Amygdala (tissue), 56 donors: Measurements from ENCODE around the gene PAQR7.

Experiments
- DNase-seq, 56 donors: peaks; one replicate each; lab custom pipeline; 2025; lab: John Stamatoyannopoulos, UW

The PAQR7 gene

DNA sequence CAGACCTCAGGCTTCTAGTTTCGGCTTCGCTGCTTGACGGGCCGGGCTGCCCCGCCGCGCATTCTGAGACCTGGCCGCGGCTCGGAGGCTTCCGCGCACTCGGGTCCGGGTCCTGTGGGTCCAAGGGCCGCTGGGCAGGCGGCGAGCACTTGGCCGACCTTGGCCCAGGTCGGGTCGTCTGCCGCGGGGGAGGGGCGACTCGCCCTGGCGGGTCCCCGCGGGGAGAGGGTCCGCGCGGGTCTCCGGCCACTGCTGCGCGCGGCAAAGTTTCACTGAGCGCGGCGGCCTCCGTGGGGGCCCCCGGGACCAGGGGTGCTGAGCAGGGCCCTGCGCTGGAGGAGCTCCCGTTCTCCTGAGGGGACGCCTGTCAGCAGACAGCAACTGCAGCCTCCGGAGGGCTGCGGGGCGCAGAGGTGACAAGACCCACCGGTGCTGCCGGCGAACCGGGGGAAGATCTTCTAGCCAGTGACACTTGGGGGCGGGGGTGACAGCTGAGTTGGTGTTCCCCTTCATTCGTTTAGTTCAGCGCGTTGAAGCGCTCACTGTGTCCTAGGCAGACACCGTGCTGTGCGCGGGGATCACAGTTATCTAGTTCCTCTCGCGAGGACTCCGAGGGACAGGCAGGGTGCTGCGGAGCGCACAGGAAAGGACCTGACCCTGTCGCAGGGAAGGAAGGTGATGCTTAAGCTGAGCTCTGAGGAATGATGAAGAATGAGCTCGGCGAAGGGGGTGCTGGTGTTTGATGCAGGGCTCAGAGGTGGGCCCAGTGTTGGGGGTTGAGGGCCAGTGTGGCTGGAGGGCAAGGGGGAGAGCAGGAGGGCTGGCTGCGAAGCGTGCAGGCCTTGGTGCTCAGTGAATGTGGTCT lies 55.0 kb downstream of the PAQR7 start:
- DNase-seq = peak in 3 of 56 donors; percentile 28 to 49 (median 48)

DNA sequence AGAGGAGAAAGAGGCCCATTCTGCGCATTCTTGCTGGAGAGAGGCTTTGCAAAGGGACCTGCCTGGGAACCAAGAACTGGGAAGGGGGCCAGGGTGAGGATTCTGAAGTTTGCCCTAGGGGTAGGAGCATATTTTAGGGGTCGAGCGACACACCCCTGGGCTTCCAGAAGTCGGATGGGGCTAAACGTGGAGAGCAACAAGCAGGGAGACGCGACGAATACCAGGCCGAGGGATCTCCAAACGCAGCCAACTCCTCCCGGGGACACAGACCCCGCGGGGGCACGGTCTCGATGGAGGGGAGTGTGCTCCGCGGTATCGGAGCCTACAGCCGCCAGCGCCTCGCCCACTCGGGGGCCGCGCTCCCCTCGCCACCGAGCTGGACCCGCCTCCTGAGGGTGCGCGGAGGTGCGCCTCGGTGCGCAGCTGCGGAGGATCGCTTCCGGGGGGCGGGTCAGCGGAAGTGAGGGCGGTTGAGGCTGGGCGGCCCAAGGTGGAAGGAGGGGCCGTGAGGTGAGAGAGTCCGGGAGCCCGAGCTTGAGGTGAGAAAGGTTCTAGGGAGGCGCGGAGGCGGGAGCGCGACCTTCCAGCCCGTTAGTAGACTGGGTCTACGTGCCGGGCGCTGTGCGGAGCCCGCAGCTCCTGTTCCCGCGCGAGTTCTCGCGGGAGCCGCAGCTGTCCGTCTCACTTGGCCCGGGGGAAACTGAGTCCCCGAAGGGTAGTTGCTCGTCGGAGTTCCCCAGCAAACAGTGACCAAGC lies 55.8 kb downstream of the PAQR7 start, which contains the start of gene MTFR1L:
Gene MTFR1L (plus strand): TSS at position 464 of the 756 bp plus-strand sequence. CDS start 3,151 bp downstream, outside the sequence.
- DNase-seq = peak; percentile 36 to 90 (median 76)

DNA sequence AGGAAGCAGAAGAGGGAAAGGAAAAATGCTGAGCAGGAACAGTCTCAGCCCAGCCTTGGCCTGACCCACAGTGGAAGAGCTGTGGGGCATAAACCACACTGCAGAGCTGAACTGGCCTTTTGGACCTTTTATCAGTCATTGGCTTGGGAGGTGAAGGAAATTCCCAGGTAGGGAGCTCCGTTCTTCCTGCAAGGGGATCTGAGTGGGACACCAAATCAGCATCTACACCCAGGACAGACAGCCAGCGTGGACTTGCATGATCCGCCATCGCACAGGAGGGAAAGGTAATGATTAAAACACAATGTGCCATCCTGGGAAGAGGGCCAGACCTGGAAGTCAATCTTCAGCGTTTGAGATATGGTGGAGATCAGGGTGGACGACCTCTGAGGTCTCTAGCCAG lies 56.9 kb downstream of the PAQR7 start:
- DNase-seq = no peak

DNA sequence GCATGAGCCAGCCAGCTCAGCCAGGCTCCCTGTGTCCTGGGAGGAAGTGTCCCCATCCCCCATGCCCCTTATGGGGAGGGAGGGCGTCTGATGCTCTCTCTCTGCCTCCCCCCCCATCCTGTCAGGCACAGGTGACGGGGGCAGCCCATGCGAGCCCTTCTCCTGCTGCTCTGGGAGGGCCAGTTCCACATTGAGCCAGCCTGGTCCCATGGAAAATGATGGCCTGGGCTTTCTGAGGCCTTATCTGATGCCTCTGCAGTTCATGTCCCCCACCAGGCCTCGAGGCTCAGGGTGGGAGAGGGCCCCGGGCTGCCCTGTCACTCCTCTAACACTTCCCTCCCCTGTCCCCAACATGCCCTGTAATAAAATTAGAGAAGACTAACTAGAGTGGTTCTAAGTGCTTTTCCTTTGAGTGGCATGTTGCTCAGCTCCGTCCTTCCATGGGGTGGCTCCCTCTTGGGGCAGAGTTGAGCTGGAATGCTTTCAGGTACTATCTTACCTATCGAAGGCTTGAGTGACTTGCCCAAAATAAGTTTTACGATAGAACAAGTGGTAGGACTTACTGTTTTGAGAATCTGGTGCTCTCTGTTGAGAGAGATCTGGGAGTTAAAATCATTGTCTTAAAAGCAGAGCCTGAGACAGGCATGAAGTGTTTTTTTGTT lies 57.5 kb downstream of the PAQR7 start:
- DNase-seq = no peak

DNA sequence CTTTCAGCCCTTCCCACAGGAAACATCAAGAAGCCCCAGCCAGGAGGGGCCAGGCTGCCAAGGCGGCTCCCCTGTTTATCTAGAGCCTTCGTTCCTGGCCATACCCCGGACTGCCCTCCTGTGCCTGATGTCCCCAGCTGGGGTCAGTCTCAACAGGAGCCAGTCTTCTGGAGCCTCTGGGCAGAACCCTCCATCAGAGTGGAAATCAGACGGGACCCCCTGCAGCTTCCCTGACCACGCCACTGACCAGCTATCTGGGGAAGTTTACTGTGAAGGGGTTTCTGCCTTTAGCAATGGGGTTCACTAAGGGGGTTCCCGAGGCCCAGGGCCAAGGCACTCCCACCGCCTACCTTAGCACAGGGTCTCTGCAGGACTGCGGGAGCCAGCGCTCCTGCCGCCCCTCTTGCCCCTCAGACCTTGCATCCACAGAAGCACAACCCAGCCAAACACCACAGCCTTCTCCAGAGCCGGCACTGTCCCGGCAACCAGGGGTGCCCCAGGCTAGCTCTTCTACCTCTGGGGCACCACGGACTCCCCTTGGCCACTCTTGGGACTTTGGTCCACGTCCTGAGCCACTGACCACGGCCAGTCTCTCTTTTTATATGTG lies 59.3 kb downstream of the PAQR7 start:
- DNase-seq = no peak

DNA sequence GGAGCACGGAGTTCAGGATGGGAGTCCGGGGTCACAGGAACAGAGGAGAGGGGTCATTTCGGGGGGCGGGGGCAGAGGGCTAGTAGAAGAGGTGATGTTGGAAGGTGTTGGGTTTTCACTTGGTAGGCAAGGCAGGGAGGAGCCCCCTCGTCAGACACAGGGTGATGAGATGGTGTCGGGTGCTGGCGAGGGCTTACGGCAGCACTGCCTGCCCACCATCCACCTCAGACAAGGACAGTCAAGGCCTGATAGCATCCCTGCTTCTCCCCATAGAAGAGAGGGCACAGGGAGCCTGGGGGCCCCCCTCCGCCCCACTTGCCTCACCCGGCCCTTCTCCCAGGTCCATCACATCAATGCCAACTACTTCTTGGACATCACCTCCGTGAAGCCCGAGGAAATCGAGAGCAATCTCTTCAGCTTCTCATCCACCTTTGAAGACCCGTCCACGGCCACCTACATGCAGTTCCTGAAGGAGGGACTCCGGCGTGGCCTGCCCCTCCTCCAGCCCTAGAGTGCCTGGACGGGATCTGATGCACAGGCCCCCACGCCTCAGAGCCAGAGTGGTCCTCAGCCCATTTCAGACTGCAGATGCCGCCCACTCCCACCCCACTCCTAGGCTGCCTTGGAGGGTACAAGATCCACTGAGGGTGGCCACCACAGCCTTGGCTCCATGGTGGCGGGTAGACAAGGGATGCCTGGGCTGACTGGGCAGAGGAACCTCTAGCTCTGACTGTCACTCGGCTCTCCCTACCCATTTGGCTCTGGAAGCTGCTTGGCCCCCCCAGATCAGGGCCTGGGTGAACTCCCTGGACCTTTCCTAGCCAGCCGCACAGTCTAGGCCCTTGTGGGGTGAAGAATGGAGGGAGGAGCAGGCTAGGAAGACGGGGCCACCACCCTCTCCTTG lies 60.0 kb downstream of the PAQR7 start:
- DNase-seq = no peak

DNA sequence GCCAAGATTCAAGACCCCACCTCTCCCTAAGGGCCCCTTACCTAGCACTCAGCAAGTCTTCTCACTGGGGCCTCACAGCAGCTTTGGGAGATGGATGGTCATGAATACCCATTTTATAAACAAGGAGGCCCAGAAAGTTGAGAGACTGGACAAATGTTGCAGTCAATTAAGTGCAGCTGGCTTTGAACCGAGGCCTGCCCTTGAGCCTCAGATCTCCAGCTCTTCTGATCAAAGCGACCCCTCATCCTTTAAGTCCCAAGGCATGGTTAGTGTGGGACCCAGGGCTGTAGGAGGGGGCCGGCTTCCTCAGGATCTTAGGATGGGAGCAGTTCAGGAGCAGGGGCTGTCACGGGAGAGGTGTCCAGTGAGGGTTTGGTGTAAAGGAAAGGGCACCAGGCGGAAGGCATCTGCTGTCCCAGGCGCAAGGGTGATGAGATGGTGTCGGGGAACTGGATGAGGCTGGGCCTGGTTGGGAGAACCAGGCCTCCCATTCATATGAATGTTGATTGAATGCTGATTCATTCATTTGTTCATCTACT lies 60.9 kb downstream of the PAQR7 start:
- no peak for DNase-seq

DNA sequence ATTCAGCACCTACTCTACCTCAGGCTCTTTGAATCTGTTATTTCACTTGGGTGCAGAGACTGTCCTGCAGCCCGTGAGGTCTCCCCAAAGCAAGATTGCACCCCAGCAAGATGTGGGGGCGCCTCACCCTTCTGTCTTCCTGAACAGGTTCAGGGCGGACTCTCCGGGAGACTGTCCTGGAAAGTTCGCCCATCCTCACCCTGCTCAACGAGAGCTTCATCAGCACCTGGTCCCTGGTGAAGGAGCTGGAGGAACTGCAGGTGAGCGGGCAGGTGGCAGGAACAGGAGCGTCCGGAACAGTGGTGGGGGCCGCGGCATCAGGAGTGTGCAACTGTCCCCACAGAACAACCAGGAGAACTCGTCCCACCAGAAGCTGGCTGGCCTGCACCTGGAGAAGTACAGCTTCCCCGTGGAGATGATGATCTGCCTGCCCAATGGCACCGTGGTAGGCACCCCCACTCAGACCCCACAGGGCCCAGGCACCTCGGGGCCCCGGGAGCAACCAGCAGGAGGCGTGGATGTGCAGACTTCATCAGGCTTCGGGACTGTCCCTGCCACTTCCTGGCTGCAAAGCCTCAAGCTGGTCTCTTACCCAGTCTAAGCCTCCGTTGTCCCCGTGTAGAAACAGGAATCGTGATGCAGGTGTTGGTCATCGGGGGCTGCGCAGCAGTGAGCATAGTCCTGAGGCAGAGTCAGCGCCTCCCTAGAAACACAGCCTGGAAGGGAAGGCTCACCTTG lies 61.6 kb downstream of the PAQR7 start:
- no peak for DNase-seq

DNA sequence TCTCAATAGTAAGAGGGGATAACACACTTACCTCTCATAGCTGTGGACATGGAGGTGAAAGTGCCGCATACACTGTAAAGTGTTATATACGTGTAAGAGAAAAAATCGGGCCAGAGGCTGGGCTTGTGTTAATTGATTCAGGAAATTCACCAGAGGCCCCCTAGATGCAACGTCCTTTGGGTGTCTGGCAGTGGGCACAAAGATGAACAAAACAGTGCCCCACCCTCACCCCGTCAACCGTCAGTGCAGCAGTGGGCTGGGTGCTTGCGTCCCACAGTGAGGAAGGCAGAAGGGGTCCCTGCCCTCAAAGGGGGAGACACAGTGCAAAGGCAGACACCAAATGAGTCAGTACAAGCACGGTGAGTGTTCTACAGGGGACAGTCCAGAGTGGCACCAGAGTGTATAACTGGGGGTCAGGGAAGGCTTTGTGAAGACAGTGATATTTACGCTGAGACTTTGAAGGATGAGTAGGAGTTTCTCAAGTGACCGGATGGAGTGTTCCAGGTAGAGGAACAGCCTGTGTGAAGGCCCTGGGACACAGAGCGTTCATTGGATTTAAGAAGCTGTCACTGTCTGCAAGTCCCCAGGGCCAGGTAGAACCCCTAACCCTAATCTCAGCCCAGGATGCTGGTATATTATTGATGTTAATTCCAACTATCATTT lies 62.3 kb downstream of the PAQR7 start:
- DNase-seq = no peak
